OCI-M2 (cell line): ENCODE measurements around the gene SPTBN1.
"Not testable (repeated sequence)": the region's sequence is repeated elsewhere in the genome, so short reads cannot be mapped to it uniquely, and the experiment has no call there.

Experiments
- DNase-seq: peaks from one replicate; lab custom pipeline; 2025; ENCODE audit not compliant: unreplicated experiment; lab: John Stamatoyannopoulos, UW

Gene SPTBN1

DNA sequence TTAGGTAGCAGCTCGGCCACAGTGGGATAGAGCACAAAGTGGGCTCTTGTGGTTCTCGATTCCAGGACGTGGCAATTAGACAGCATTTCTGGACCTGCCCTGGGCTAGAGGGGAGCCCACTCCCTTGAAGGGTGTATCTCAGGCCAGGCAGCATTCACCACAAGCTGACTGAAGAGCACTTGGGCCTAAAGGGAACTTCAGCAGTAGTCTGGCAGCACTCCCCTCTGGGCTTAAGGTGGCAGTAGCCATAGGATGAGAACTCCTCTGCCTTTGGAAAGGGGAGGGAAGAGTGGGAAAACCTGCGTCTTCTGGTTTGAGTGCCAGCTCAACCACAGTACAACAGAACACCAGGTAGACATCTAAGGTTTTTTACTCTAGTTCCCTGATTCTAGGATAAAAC is 239.3 kb downstream of the SPTBN1 start:
- DNase-seq: no peak

DNA sequence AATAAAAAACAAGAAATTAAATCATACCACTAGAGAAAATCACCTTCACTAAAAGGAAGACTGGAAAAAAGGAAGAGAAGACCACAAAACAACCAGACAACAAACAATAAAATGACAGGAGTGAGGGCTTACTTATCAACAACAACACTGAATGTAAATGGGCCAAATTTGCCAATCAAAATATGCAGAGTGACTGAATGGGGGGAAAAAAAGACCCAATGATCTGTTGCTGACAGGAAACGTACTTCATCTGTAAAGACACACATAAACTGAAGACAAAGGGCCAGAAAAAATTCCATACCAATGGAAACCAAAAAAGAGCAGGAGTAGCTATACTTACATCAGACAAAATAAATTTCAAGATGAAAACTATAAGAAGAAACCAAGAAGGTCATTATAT is 241.8 kb downstream of the SPTBN1 start:
- DNase-seq: no peak

DNA sequence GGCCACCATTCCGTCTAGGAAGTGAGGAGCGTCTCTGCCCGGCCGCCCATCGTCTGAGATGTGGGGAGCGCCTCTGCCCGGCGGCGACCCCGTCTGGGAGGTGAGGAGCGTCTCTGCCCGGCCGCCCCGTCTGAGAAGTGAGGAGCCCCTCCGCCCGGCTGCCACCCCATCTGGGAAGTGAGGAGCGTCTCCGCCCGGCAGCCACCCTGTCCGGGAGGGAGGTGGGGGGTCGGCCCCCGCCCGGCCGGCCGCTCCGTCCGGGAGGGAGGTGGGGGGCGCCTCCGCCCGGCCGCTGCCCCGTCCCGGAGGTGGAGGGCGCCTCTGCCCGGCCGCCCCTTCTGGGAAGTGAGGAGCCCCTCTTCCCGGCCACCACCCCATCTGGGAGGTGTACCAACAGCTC is 242.8 kb downstream of the SPTBN1 start:
- not testable (repeated sequence) for DNase-seq

DNA sequence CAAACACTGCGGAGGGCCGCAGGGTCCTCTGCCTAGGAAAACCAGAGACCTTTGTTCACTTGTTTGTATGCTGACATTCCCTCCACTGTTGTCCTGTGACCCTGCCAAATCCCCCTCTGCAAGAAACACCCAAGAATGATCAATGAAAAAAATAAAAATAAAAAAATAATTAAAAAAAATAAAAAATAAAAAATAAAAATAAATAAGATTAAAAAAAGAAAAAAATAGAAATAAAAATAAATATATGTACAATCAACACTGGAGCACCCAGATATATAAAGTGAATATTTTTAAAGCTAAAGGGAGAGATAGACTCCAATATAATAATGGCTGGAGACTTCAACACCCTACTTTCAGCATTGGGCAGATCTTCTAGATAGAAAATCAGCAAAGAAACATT is 243.5 kb downstream of the SPTBN1 start:
- DNase-seq: no peak

DNA sequence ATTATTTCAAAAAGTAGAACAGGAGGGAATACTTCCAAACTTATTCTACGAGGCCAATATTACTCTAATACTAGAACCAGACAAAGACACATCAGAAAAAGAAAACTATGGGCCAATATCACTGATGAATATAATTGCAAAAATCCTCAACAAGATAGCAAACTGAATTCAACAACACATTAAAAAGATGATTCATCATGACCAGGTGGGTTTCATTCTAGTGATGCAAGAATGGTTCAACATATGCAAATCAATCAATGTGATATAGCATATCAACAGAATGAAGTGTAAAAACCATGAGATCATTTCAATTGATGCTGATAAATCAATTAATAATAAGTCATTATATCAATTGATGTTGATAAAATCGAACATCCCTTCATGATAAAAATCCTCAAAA is 244.9 kb downstream of the SPTBN1 start:
- no peak for DNase-seq

DNA sequence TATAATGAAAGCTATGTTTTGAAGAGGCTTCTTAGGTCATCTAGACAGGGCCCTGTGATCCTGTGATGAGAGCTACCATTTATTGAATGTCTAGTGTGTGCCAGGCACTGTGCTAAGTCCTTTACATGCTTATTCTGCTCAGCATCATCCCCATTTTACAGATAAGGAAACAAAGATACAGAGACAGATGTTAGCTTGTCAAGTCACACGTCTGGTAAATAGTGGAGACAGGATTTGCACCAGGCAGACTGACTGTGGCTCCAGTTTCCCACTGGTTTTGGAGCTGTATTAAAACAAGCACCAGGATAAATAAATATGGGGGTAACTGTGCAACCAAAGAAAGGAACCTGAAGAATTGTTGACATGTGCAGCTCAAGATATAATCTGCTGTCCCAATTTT is 248.1 kb downstream of the SPTBN1 start:
- DNase-seq: no peak

DNA sequence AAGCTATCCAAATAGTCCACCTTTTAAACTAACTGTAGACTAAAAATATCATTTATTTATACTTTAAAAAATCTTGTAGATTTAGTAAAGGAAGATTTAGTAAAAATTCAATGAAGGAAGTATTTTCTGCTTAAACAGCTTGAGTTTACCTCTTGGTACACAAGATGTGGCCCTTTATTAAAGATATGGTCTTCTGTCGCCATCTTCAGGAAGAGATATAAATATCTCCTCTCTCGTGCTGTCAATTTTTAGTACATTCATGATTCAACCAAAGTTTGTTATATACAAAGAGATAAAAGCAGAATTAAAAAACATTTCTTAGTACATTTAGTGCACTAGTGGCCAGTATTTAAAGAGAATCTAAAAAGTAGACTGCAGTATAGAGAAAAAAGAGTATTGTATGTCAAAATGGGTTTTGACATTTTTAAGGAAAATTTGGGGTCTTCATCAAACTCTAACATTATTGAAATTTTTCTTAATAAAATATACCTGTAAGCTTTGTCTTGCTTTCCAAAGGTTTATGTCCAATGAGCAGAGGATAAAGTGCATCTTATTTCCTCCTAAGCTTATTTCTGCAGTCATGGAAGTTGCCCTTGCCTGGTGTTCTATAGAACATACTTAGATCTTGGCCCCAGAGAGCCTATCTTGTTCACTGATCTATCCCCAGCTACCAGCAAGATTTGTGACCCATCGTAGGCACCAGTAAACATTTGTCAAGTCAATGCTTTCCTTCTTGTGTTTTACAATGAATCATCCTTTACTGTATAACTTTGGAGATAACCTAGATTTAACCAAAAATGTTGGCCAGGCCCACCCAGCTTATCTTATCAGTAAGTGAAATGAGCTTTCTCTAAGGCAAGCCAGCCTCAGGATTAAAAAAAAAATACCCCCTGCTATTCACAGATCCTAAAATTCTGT is 248.8 kb downstream of the SPTBN1 start:
- no peak for DNase-seq

DNA sequence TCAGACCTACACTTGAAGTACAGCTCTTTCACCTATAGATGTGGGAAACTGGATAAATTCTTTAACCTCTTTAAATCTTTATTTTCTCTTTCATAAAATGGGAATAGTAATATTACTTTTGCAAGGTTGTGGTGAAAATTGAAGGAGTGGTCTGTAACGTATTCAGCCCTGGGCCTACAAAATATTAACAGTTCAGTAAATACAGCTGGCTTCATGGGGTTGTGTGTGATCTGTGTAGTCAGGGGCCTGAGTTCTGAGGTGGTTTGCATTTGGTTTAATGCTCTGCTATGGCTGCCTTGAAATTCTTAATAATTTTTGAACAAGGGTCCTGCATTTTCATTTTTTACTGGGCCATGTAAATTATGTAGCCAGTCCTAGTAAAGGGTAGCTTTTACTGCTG is 250.5 kb downstream of the SPTBN1 start:
- DNase-seq: no peak

DNA sequence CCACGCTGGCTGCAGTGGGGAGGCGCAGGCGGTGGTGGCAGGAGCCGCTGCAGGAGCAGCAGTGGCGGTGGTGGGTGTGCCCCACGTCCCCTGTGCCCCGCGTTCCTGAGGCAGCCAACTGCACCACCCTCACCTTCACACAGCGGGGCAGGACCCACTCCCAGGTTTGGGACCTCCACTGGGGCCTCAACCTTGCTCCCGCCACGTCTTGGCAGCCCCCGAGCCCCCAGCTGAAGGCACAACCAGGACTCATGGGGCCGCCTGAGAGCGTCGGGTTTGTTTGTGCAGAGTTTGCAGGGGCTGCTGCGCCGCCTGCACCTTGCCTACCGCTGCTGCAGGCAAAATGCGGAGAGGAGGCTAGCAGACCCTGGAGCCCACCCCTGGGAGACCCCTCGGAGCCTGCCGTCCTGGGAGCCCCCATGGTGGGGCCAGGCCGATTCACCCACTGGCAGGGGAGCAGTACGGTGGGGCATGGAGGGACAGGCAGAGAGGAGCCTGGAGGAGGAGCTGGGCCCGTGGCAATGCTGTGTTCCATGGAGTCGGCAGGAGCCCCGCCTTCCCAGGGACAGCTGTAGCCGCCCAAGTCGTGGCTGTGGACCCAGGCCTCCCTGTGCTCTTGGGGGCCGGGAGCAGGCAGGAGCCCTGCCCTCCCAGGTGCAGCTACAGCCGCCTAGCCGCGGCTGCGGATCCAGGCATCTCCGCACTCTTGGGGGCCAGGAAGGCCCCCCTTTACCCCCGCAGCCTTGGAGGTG is 252.6 kb downstream of the SPTBN1 start:
- no peak for DNase-seq

DNA sequence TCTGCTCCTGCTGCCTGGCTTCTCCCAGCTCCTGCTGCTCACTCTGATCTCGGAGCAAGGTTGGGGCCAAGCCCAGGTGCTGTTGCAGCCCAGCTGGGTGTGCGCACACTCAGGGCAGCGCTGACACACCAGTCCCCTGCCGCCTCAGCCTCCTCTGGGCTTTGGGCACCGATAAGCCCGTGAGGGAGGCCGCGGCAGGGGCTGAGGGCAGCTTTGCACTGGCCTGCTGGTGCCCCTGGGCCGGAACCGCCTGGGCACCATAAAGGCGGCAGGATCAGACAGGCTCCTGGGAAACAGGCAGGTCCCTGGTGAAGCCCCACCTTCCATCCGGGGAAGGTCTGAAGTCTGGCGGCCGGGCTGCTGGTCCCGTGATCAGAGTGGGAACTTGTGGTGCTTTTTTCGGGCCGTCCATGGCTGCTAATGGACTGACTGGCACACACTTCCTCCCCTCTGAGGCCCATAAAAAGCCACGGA is 253.2 kb downstream of the SPTBN1 start:
- DNase-seq: no peak

DNA sequence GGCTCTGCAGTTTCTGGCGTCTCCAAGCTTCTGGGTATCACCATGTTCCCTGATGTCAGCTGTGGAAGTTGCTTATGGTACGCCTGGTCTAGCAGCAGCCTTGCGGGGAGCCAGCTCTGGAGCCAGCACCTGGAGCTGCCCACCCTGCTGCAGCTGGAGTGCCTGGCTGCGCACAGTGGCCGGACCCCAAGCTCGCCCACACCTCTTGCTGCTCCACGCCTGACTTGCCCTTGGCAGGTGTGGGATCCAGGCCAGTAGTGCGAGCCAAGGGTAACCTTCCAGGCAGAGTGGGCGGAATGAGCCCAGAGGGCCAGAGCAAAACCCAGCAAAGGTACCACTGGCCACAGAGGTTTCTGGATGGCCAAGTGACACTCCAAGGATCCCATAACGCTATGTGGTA is 254.1 kb downstream of the SPTBN1 start:
- no peak for DNase-seq

DNA sequence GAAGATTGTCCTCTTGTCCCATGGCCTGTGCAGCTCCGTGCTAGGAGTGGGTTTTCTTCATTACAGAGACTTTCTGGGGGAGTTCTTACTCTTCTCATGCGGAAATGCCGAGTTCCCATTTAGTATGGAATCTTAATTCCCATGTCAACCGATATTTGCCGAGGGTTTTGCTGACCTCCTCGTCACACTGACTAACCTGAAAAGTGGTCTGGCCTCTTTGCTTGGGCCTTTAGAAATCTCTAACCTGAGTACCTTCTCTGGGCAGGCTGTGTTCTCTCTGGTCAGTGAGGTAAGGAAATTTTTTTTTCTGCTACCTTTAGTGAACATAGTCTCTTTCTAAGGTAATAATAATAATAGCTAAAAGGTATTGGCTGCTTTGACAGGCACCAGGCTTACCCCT is 256.4 kb downstream of the SPTBN1 start:
- no peak for DNase-seq

DNA sequence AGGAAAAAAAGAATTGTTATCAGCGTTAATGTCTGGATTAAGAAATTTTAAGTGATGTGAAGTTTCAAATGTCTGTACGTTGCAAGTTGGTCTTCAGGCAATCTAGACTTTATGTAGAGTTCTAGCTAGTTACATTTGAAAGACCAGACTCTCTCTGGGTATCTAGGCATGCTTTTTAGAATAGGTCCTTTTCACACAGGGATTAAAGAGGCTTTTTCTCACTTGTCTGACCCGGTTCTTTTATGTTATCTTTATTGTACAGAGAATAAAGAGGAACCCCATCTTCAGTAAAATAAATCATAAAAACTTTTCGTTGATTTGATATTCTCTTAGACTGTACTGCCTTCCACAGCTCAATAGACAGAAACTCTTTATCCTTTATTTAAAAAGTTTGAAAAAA is 258.9 kb downstream of the SPTBN1 start:
- no peak for DNase-seq

DNA sequence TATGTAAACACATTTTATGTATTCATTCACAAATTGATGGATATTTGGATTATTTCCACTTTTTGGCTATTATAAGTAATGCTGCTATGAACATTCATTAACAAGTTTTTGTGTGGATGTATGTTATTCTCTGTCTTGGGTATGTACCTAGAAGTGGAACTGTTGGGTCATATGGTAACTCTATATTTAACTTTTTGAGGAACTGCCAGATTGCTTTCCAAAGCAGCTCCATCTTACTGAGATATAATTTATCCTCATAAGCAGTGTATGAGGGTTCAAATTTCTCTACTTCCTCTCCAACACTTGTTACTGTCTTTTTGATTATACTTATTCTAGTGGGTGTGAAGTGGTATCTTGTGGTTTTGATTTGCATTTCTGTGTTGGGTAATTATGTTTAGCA is 260.2 kb downstream of the SPTBN1 start:
- no peak for DNase-seq

DNA sequence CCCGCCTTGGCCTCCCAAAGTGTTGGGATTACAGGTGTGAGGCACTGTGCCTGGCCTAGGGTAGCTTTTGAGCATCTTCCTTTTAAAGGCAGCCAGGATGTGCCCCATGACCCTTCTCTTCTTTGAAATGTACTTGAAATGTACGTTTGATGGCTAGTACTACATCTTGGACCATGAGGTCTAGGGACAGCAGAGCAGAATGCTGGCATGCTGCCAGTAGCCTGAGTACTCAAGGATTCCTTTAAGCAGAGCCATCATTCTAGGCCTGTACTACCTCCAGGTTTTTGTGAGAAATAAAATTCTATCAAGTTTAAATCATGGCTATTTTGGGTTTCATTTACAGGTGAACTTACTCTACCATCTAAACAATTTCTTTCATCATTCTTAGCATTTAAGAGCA is 264.4 kb downstream of the SPTBN1 start:
- DNase-seq: no peak
